Mesenchymal stem cell (in vitro differentiated cells and primary cell): Measurements from ENCODE around the gene LAPTM4A.

Experiments
- DNase-seq: peaks from one replicate; pipeline ENCODE4 v3.0.0-alpha.2; 2013
- H2AFZ ChIP-seq: one replicate; pipeline ENCODE4 v1.6.1; 2013; ENCODE audit warnings: low read depth, mild to moderate bottlenecking, control low read depth, inconsistent platforms, low read length, moderate library complexity
- H2AK5ac ChIP-seq: 2 replicates; pipeline ENCODE4 v1.6.1; 2013; ENCODE audit warnings: low read length, moderate library complexity, mild to moderate bottlenecking, inconsistent platforms; ENCODE audit not compliant: severe bottlenecking
- H2BK120ac ChIP-seq: one replicate; pipeline ENCODE4 v1.6.1; 2013; ENCODE audit warnings: low read depth, mild to moderate bottlenecking, inconsistent platforms, low read length, moderate library complexity
- H2BK12ac ChIP-seq, 2 experiments: one replicate each; pipeline ENCODE4 v1.6.1; 2013; ENCODE audit warnings: inconsistent platforms in 2 of 2, low read length in 2 of 2, mild to moderate bottlenecking in 2 of 2, moderate library complexity in 2 of 2, control low read depth in 1 of 2
- H2BK15ac ChIP-seq: one replicate; pipeline ENCODE4 v1.6.1; 2013; ENCODE audit warnings: mild to moderate bottlenecking, low read depth, inconsistent platforms; ENCODE audit not compliant: poor library complexity, severe bottlenecking
- H2BK5ac ChIP-seq: 2 replicates; pipeline ENCODE4 v1.6.1; 2013; ENCODE audit warnings: low read depth, mild to moderate bottlenecking, low read length, control low read depth, inconsistent platforms; ENCODE audit not compliant: poor library complexity, severe bottlenecking
- H3K14ac ChIP-seq, 2 experiments: one replicate each; pipeline ENCODE4 v1.6.1; 2013; ENCODE audit warnings: inconsistent platforms in 2 of 2, low read length in 2 of 2, control low read depth in 1 of 2, mild to moderate bottlenecking in 1 of 2, moderate library complexity in 1 of 2
- H3K18ac ChIP-seq, 2 experiments: one replicate each; pipeline ENCODE4 v1.6.1; 2013; ENCODE audit warnings: inconsistent platforms in 2 of 2, low read length in 2 of 2, control low read depth in 1 of 2, low read depth in 1 of 2, mild to moderate bottlenecking in 1 of 2
- H3K23ac ChIP-seq, 2 experiments: one replicate each; pipeline ENCODE4 v1.6.1; 2013; ENCODE audit warnings: inconsistent platforms in 2 of 2, low read length in 2 of 2, mild to moderate bottlenecking in 2 of 2, moderate library complexity in 2 of 2, control low read depth in 1 of 2
- H3K27ac ChIP-seq: 2 replicates; pipeline ENCODE4 v1.5.1; 2013; ENCODE audit warnings: mild to moderate bottlenecking, moderate library complexity, low read length, control low read depth, inconsistent platforms; ENCODE audit not compliant: poor library complexity, severe bottlenecking
- H3K27me3 ChIP-seq, 2 experiments: 2 replicates each; pipeline versions ENCODE4 v1.6.1 to v1.7.0; 2013; ENCODE audit warnings: low read length in 2 of 2, mild to moderate bottlenecking in 2 of 2, moderate library complexity in 2 of 2, control low read depth in 1 of 2, inconsistent platforms in 1 of 2; ENCODE audit not compliant: control insufficient read depth in 1 of 2, insufficient read depth in 1 of 2
- H3K36me3 ChIP-seq, 2 experiments: 2 replicates each; pipeline versions ENCODE4 v1.6.1 to v1.7.0; 2013; ENCODE audit warnings: low read length in 2 of 2, control low read depth in 1 of 2, inconsistent platforms in 1 of 2, low read depth in 1 of 2, mild to moderate bottlenecking in 1 of 2; ENCODE audit not compliant: insufficient read depth in 2 of 2, control insufficient read depth in 1 of 2
- H3K4ac ChIP-seq, 2 experiments: one replicate each; pipeline ENCODE4 v1.6.1; 2013; ENCODE audit warnings: inconsistent platforms in 2 of 2, low read length in 2 of 2, mild to moderate bottlenecking in 2 of 2, moderate library complexity in 2 of 2, control low read depth in 1 of 2, low read depth in 1 of 2
- H3K4me1 ChIP-seq: 2 replicates; pipeline ENCODE4 v1.6.1; 2013; ENCODE audit warnings: low read depth, low read length, control low read depth; ENCODE audit not compliant: control insufficient read depth, insufficient read depth
- H3K4me2 ChIP-seq: 2 replicates; pipeline ENCODE4 v1.6.1; 2013; ENCODE audit warnings: low read length, mild to moderate bottlenecking, inconsistent platforms; ENCODE audit not compliant: poor library complexity, severe bottlenecking
- H3K4me3 ChIP-seq, 2 experiments: 2 replicates each; pipeline versions ENCODE4 v1.5.1 to v1.7.0; 2013; ENCODE audit warnings: low read length in 2 of 2, mild to moderate bottlenecking in 2 of 2, control low read depth in 1 of 2, low read depth in 1 of 2; ENCODE audit not compliant: insufficient read depth in 1 of 2
- H3K79me1 ChIP-seq: replicated peaks from 2 replicates; pipeline ENCODE4 v1.6.1; 2013; ENCODE audit warnings: mild to moderate bottlenecking, control low read depth, low read length, inconsistent platforms; ENCODE audit not compliant: poor library complexity, severe bottlenecking
- H3K9ac ChIP-seq: 2 replicates; pipeline ENCODE4 v1.7.0; 2013; ENCODE audit warnings: mild to moderate bottlenecking, low read length, moderate library complexity
- H3K9me3 ChIP-seq: 2 replicates; pipeline ENCODE4 v1.7.0; 2013; ENCODE audit warnings: mild to moderate bottlenecking, low read length; ENCODE audit not compliant: control insufficient read depth
- H4K8ac ChIP-seq: one replicate; pipeline ENCODE4 v1.6.1; 2013; ENCODE audit warnings: inconsistent platforms, mild to moderate bottlenecking, low read length, moderate library complexity
- H4K91ac ChIP-seq: one replicate; pipeline ENCODE4 v1.6.1; 2013; ENCODE audit warnings: mild to moderate bottlenecking, low read length, inconsistent platforms
- WGBS: methylation state at CpG from one replicate; pipeline ENCODE4 v1.1.7; 2013; ENCODE audit warnings: mixed read lengths; 5-methylcytosine and 5-hydroxymethylcytosine counted together

LAPTM4A gene

DNA sequence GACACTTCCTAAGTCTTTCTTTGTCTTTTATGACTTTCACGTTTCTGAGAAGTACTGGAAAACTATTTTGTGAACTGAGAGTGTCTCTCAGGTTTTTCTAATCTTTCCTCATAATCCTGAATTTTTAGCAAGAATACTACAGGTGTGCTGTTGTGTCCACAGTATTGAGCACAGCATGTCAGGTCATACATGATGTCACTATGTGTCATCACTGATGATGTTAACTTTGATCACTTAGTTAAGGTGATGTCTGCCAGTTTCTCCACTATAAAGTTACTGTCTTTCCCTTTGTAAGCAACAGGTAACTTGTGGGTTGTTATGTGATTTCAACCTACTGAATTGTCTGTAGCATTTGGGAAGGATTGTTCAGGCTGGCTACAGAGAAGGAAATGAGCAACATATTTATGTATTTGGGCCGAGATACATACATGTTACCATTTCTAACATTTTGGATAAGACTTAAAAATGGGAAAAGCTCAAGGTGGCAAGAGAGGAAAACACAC is 50.0 kb downstream of the LAPTM4A start:
- Histone ChIP-seq H3K9ac (no peak overlapping the region), H4K8ac (no peak overlapping the region), H3K79me1 (no peaks in the 10 kb centered on the region), H3K27me3 (no peaks in the 10 kb centered on the region), H2BK15ac (no peak overlapping the region), H2AFZ (no peak overlapping the region), H2BK12ac (no peak overlapping the region), H3K4me3 (no peak overlapping the region), H3K18ac (no peak overlapping the region), H3K4me2 (no peak overlapping the region), H3K4me1 (no peaks in the 10 kb centered on the region), H3K23ac (no peak overlapping the region), H3K9me3 (no peaks in the 10 kb centered on the region), H2BK120ac (no peak overlapping the region), H3K14ac (no peak overlapping the region), H2AK5ac (no peak overlapping the region), H3K27ac (no peak overlapping the region), H4K91ac (no peak overlapping the region), H3K4ac (no peak overlapping the region), H2BK5ac (no peak overlapping the region), H3K36me3 (no peaks in the 10 kb centered on the region)
- 75% methylated on average over 1 of the region's 2 CpGs for WGBS
- no peak for DNase-seq

DNA sequence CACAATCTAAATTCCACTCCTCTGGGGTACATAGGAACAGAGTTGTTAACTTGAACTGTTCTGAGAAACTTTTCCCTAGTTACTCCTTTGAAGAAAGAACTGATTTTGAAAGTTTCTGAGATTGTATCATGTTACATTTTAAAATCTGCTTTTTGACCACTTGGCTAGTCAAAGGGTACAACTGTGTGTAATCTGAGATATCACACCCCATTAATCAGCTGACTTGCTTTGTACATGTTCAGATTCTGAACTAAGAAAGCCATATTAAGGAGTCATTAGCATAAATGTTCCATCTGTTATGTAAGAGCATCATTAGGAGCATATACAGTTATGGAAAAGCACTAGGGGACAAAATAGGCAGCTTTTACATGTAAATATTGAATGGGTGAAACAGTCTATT is 57.7 kb downstream of the LAPTM4A start:
- H3K9me3 ChIP-seq = no peaks in the 10 kb centered on the region
- H2AK5ac ChIP-seq = no peak overlapping the region
- H3K4me3 ChIP-seq = no peak overlapping the region
- no peak overlapping the region for H3K4ac ChIP-seq
- no peak overlapping the region for H2BK120ac ChIP-seq
- H3K9ac ChIP-seq = no peak overlapping the region
- no peak for DNase-seq
- no peak overlapping the region for H3K18ac ChIP-seq
- no peak overlapping the region for H3K27ac ChIP-seq
- no peaks in the 10 kb centered on the region for H3K36me3 ChIP-seq
- no peak overlapping the region for H4K8ac ChIP-seq
- H3K4me2 ChIP-seq = no peak overlapping the region
- no peak overlapping the region for H3K23ac ChIP-seq
- H3K27me3 ChIP-seq = no peaks in the 10 kb centered on the region
- no peak overlapping the region for H2BK5ac ChIP-seq
- no peak overlapping the region for H3K14ac ChIP-seq
- H2BK15ac ChIP-seq = no peak overlapping the region
- no peak overlapping the region for H4K91ac ChIP-seq
- H3K79me1 ChIP-seq = peaks cover 10% of the 10 kb centered on the region
- H3K4me1 ChIP-seq = peaks cover 2% of the 10 kb centered on the region
- H2AFZ ChIP-seq = no peak overlapping the region
- H2BK12ac ChIP-seq = no peak overlapping the region

DNA sequence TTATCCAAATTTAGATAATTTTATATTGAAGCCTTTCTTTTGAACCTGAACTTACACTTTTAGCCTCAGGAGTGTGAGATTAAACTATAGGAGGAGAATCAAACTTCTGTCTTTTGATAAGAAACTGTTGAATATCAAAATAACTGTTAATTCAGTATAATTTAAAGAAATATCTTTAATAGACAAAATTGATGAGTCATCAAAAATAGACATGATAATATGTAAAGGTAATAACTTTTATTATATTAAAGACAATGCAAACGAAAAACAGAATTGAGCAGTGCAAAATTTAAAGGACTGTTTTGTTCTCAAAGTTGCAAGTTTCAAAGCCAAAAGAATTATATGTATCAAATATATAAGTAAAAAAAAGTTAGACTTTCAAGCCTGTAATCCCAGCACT is 59.5 kb downstream of the LAPTM4A start:
- no peak for DNase-seq
- Histone ChIP-seq H3K79me1 (peaks cover 15% of the 10 kb centered on the region), H4K91ac (no peak overlapping the region), H3K4me1 (peaks cover 2% of the 10 kb centered on the region), H2BK12ac (no peak overlapping the region), H3K4me2 (no peak overlapping the region), H3K14ac (no peak overlapping the region), H3K9me3 (no peaks in the 10 kb centered on the region), H3K23ac (no peak overlapping the region), H2BK120ac (no peak overlapping the region), H3K4me3 (no peak overlapping the region), H2BK5ac (no peak overlapping the region), H3K27me3 (no peaks in the 10 kb centered on the region), H3K9ac (no peak overlapping the region), H2BK15ac (no peak overlapping the region), H3K18ac (no peak overlapping the region), H3K36me3 (peaks cover 0 to 4% of the 10 kb centered on the region in 2 experiments), H4K8ac (no peak overlapping the region), H3K27ac (no peak overlapping the region), H2AK5ac (no peak overlapping the region), H3K4ac (no peak overlapping the region), H2AFZ (no peak overlapping the region)
- whole genome bisulfite sequencing = no CpG with 5 or more reads among the region's 1 CpG

DNA sequence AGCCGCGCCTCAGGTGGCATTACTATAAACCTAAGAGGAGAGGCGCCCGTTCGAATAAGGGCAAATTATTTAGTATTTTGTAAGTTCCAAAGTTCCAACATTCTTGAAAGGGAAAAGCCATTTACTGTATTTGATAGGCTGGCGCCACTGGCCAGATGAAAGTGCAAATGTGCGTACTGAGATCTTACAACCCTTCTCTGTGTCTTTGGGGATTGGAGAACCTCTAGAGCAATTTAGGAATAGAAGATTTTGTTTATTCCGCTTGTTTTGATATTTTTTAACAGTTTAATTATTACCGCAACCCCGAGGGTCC is 61.1 kb downstream of the LAPTM4A start:
- Histone ChIP-seq H3K4me3 (peak overlapping the region; percentile 89 to 94), H3K79me1 (peaks cover 20% of the 10 kb centered on the region), H2BK120ac (peak overlapping the region; percentile 61), H3K36me3 (peaks cover 0 to 8% of the 10 kb centered on the region in 2 experiments), H2AK5ac (no peak overlapping the region), H3K9me3 (no peaks in the 10 kb centered on the region), H3K23ac (no peak overlapping the region), H3K18ac (peak overlapping the region; percentile 79 to 89), H2BK15ac (peak overlapping the region; percentile 97), H3K14ac (peak overlapping the region in 1 of 2 experiments; percentile 94), H2BK12ac (peak overlapping the region in 1 of 2 experiments; percentile 90), H2AFZ (peak overlapping the region; percentile 99), H4K91ac (peak overlapping the region; percentile 99), H4K8ac (peak overlapping the region; percentile 100), H3K27me3 (no peaks in the 10 kb centered on the region), H3K4me2 (peak overlapping the region; percentile 76), H3K27ac (no peak overlapping the region), H3K4me1 (peaks cover 2% of the 10 kb centered on the region), H3K9ac (peak overlapping the region; percentile 94), H2BK5ac (no peak overlapping the region), H3K4ac (peak overlapping the region in 1 of 2 experiments; percentile 98)
- whole genome bisulfite sequencing = 15% methylated on average over 10 of the region's 10 CpGs
- DNase-seq = no peak
